Epidermal melanocyte (primary cell): ENCODE measurements around the gene KRT36.

Experiments
- DNase-seq: peaks from one replicate; pipeline ENCODE4 v3.0.0; 2011; ENCODE audit warnings: low spot score; ENCODE audit not compliant: insufficient read length

KRT36 gene

DNA sequence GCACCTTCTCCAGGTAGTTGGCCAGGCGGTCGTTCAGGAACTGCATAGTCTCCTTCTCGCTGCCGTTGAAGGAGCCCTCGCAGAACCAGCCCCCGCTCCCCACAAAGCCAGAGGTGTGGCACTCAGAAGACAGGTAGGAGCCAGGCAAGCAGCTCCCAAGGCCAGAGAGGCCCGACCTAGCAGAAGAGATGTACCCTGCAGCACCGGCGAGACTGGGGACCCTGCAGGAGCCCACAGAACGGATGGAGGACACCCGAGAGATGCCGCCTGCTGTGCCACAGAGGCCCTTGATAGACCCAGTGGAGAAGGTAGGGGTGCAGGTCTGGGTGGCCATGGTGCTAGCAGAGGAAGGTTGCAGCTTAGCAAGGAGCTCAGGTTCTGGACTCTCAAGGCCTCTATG lies at the start of gene KRT36:
TSS of gene KRT36 (minus strand) at position 380 of the 400 bp plus-strand sequence. CDS start at position 334, 46 bp downstream.
- no peak for DNase-seq

- no peak for DNase-seq
These were observed 49.4 kb upstream of the KRT36 start for GRCh38 chr17:41539071-41539492.

GRCh38 chr17:41538565-41538991 lies 48.9 kb upstream of the KRT36 start:
- no peak for DNase-seq

- no peak for DNase-seq
These were observed 48.3 kb upstream of the KRT36 start for GRCh38 chr17:41537990-41538389.

DNA sequence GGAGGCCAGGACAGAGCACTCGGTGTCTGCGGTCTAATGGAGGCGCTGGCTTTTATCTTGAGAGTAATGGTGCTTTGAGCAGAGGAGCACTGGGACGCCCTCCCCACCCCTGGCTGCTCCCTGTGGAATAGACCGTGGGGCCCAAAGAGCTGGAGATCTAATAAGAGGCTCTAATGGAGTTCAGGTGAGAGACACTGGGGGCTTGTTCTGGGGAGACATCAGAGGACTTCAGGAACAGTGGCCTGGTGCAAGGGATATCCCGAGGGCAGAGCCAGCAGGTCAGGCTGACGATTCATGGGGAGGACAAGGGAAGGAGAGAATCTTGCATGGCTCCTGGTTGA lies 47.9 kb upstream of the KRT36 start:
- DNase-seq: no peak

DNA sequence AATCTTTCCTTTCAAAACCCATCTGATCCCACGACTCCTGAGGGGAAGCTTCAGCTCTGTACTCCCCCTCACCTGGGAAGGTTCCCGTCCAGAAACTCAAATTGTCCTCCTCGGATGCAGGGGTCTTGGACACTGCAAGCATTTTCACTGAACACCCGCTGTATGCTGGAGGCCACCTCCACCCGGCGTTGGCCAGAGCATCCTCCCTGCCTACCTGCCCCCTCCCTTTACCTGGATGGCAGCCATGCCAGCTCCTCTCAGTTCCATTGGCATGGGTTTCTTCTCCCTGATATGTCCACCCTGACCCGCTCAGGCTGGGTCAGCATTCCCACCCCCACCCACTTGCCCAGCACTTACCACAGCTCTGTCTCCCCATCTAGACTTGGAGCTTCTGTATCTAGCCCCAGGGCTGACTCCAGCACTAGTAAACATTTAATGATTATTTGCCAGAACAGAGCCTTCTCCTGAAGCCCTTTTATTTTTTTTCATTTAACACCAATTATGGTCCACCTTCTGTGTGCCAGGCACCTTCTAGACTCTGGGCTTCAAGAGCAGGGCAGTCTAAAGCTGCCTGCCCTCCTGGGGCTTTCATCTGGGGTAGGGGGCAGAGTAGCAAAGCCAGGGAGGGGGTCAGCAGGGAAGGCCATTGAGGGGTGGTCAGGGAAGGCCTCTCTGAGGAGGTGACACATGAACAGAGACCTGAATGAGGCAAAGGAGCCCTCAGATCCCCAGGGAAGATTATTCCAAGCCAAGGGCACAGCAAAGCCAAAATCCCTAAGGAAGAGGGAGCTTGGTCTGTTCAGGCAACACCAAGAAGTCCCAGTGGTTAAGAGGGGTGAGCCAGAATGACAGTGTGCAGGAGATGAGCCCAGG lies 47.3 kb upstream of the KRT36 start:
- DNase-seq: no peak

GRCh38 chr17:41535764-41536481 lies 46.2 kb upstream of the KRT36 start:
- DNase-seq: no peak

- no peak for DNase-seq
These were observed 45.3 kb upstream of the KRT36 start for GRCh38 chr17:41534899-41535546.

DNA sequence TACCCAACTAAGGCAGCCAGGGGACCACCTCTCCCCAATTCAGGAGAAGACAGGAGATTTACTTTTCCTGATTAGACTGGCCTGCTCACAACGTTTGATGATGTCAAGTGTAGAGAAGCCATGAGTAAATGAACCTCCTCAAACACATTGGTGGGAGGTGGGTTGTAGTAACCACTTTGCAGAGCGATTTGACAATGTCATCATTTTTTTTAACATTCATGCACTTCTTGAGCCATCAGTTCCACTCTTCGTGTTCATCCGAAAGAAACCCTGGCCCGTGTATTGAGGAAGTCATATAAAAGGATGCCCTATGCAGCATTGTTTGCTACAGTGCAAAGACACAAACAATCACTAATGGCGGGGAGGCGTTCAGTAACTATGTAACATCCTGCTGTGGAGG lies 43.9 kb upstream of the KRT36 start:
- DNase-seq: no peak

GRCh38 chr17:41532947-41533570 lies 43.3 kb upstream of the KRT36 start:
- DNase-seq: no peak

DNA sequence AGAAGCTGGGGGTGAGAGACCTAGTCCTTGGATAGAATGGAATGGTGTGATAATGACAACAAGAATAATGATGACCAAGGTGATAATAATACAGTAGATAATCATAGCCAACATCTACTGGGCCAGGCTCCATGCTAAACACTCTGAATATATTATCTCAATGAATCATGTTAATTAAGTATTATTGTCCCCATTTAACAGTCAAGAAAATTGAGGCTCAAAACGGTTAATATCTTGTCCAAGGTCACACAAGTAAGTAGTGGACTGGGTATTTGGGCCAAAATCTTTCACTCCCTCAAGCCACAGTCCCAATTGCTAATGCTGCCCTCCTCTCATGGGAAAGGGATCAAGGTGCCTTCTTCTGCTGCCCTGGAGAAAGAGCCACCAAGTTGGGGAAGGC lies 42.3 kb upstream of the KRT36 start:
- DNase-seq: no peak

DNA sequence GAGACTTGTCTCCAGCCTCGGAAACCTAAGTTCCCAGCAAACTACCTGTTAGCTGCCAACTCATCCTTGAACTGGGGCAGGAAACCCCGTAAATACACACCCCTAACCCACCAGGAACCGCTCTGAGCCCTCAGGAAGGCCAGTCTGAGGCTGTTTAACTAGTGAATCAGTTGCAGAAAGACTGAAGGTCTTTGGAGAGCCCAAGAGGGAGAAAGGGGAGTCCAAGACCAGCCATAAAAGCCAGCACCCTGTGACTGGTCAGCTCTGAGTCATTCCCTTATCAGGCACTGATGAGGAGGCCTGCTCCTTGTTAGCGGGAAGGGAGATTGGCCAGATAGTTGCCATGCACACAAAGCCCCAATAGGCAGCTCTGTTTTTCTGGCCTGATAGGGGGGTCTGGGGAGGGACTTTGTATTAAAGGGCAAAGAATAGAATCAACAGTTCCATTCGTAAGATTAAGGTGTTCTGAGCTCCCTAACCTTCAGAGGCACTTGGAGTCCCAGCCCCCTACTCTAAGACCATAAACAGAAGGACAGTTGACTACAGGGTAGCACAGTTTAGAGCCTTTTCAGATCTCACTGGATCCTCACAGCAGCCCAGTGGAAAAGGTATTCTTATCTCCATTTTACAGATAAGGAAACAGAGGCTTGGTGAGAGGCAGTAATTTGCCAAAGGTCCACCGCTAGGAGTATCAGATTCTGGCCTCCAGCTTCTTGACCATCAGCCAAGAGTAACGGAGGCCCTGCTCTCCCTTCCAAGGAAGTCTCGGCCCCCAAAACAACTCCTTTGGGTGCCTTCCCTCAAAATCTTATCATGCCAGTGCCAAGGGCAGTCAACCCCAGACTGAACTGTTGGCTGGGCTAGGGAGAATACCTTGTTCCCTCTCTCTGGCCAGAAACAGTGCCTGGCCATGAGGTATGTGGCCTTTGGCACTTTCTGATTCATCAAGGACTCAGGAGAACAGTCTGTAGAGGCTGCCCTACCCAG lies 40.6 kb upstream of the KRT36 start:
- DNase-seq: no peak

DNA sequence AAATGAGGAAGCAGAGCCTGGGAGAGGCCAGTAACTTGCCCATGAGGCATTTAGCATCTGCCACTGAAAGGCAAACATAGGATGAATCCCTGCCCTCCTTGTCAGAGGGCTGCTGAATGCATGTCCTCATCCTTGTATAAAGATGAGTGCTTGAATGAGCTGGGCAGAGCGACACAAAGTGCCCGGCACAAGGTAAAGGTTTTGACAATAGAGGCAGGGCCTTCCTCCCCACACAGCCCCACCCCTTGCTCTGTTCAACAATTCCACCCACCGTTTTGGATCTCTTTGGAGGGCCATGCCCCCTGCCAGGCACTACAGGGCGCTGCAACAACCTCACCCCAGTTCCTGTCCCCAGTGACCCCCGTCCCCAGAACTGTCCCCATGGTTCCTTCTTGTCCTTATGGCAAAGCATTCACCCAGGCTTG lies 39.8 kb upstream of the KRT36 start:
- DNase-seq: no peak

- no peak for DNase-seq
These were observed 39.2 kb upstream of the KRT36 start for GRCh38 chr17:41528959-41529353.

GRCh38 chr17:41527063-41528023 lies 37.6 kb upstream of the KRT36 start:
- DNase-seq: no peak

DNA sequence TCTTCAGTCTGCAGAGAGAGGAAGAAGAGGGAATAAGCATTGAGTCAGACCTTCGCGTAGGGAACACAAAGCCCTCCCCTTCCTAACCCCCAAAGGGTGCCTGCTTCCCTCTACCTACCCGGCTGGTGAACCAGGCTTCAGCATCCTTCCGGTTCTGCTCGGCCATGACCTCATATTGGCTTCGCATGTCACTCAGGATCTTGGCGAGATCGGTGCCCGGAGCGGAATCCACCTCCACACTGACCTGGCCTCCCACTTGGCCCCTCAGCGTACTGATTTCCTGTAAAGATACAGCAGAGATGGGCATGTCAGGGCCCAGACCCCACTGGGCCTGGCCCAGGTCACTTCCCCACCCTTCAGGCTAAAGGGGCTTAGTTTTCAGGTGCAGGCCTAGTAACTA lies 34.6 kb upstream of the KRT36 start:
- no peak for DNase-seq

GRCh38 chr17:41523787-41524186 lies 34.1 kb upstream of the KRT36 start:
- no peak for DNase-seq

DNA sequence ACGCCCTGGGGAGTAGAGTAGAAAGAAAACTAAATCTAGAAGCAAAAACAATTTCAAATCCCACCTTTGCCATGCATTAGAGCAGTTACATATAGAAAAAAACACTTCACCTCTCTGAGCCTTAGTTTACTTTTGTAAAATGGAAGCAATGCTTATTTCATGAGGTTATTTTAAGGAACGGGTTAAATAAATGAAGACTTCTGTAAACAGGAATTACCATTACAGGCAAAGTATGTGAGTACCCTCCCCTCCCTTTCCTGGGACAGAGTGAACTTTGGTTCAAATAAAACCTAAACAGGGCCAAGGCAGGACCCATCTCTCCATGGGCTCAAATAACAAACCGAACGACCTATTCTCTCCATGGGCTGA lies 33.5 kb upstream of the KRT36 start:
- no peak for DNase-seq
